ENCODE results near the gene GP1BB. TPM values are rescaled to one million over a fixed set of nuclear protein-coding genes. Genes with fewer than 3 reads are reported as not detected.

The GP1BB gene
- polyA plus RNA-seq, 1 donor from 2014 or later = 2.0 TPM

GRCh38 chr22:19705181-19705934 lies 18.0 kb upstream of the GP1BB start:
- no peak overlapping the region for H3K27ac Mint-ChIP-seq
- H3K4me3 Mint-ChIP-seq = no peak overlapping the region
- peaks cover 16% of the 10 kb centered on the region for H3K27me3 Mint-ChIP-seq
- no peaks in the 10 kb centered on the region for H3K4me1 Mint-ChIP-seq
- H3K36me3 Mint-ChIP-seq = no peaks in the 10 kb centered on the region
- H3K9me3 Mint-ChIP-seq = no peaks in the 10 kb centered on the region

- H3K36me3 Mint-ChIP-seq = no peaks in the 10 kb centered on the region
- no peaks in the 10 kb centered on the region for H3K9me3 Mint-ChIP-seq
- H3K27me3 Mint-ChIP-seq = peaks cover 15% of the 10 kb centered on the region
- H3K4me3 Mint-ChIP-seq = no peak overlapping the region
- no peaks in the 10 kb centered on the region for H3K4me1 Mint-ChIP-seq
- H3K27ac Mint-ChIP-seq = no peak overlapping the region
Observed at GRCh38 chr22:19706661-19707151, 16.6 kb upstream of the GP1BB start.

GRCh38 chr22:19707347-19708290 lies 15.7 kb upstream of the GP1BB start:
- no peaks in the 10 kb centered on the region for H3K4me1 Mint-ChIP-seq
- no peak overlapping the region for H3K27ac Mint-ChIP-seq
- no peaks in the 10 kb centered on the region for H3K9me3 Mint-ChIP-seq
- H3K4me3 Mint-ChIP-seq = no peak overlapping the region
- H3K36me3 Mint-ChIP-seq = no peaks in the 10 kb centered on the region
- peaks cover 12% of the 10 kb centered on the region for H3K27me3 Mint-ChIP-seq

DNA sequence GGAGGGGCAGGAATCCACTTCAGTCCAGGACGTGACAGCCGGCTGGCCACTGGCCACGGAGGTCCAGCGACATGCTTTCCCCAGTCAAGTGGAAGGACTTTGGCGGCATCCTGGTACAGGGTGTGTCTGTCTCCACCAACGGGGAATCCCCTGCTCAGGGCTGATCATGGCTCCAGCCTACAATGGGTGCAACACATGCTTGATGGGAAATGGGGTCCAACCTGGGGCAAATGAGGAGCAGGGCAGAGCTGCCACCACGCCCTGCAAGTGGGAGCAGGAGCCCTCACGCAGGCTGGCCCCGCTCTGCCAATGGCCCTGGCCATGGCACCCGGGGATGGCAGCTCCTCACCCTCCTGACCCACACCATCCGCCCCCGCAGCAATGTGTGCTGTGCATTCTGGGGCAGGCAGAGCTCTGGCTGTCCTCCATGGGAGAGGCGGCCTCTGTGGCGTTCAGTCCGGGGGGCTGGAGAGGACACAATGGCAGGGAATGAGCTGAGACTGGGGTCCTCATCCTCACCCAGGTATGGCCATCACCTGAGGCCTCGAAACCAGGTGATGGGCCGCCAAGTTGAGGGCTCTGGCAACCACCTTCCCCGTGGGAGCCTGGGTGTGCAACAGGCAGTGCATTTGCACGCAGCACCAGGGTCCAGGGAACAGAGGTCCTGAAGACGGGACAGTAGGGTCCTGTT lies 14.9 kb upstream of the GP1BB start:
- Mint-ChIP-seq H3K27me3 (peaks cover 17% of the 10 kb centered on the region), H3K4me1 (no peaks in the 10 kb centered on the region), H3K9me3 (no peaks in the 10 kb centered on the region), H3K36me3 (no peaks in the 10 kb centered on the region), H3K4me3 (no peak overlapping the region), H3K27ac (no peak overlapping the region)

DNA sequence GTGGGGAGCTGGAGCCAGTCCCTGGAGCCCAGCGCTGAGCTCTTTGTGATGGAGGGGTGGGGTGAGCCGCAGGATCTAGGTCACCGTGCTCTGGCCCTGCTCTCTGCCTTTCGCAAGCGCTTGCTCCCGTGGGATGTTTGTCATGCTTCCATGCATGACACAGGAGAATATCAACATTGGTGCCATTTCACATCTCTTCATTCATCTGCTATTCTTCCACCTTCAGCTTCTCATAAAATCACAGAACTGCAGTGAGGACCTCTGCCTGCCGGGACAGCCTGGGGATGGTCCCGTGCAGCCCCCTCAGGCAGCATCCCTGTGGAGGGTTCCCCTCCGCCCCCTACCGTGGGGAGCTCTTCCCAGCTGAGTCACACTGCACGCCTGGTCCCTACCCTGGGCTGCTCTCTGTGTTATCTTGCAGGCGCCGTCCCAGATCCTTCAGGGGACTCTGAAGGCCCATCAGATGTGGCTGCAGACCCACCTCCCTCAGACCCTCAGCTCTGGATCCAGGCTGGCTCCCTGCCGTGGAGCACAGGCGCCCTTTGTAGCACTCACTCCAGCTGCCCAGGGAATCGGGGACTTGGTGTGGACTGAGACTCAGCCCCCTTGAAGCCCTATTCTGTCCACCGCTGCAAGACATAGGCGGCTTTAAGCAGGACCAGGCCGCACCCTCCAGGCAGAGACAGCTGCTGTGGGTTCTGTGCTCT lies 14.1 kb upstream of the GP1BB start:
- H3K27ac Mint-ChIP-seq = no peak overlapping the region
- H3K9me3 Mint-ChIP-seq = no peaks in the 10 kb centered on the region
- no peaks in the 10 kb centered on the region for H3K4me1 Mint-ChIP-seq
- no peaks in the 10 kb centered on the region for H3K36me3 Mint-ChIP-seq
- no peak overlapping the region for H3K4me3 Mint-ChIP-seq
- peaks cover 19% of the 10 kb centered on the region for H3K27me3 Mint-ChIP-seq

- Mint-ChIP-seq H3K4me1 (no peaks in the 10 kb centered on the region), H3K4me3 (no peak overlapping the region), H3K27me3 (peaks cover 22% of the 10 kb centered on the region), H3K36me3 (no peaks in the 10 kb centered on the region), H3K27ac (no peak overlapping the region), H3K9me3 (no peaks in the 10 kb centered on the region)
Observed at GRCh38 chr22:19710020-19710768, 13.1 kb upstream of the GP1BB start.

- no peaks in the 10 kb centered on the region for H3K9me3 Mint-ChIP-seq
- no peaks in the 10 kb centered on the region for H3K4me1 Mint-ChIP-seq
- no peak overlapping the region for H3K27ac Mint-ChIP-seq
- H3K27me3 Mint-ChIP-seq = peaks cover 23% of the 10 kb centered on the region
- no peaks in the 10 kb centered on the region for H3K36me3 Mint-ChIP-seq
- H3K4me3 Mint-ChIP-seq = no peak overlapping the region
Observed at GRCh38 chr22:19710769-19711106, 12.6 kb upstream of the GP1BB start.

GRCh38 chr22:19713245-19713644 lies 10.1 kb upstream of the GP1BB start:
- Mint-ChIP-seq H3K27ac (peak overlapping the region in 1 of 3 donors; percentile 53), H3K4me1 (peaks cover 0 to 2% (median 0%) of the 10 kb centered on the region in 3 donors), H3K4me3 (peak overlapping the region; percentile 55 to 91 (median 69)), H3K36me3 (no peaks in the 10 kb centered on the region), H3K9me3 (peaks cover 0 to 1% (median 0%) of the 10 kb centered on the region in 3 donors), H3K27me3 (peaks cover 31% of the 10 kb centered on the region)

DNA sequence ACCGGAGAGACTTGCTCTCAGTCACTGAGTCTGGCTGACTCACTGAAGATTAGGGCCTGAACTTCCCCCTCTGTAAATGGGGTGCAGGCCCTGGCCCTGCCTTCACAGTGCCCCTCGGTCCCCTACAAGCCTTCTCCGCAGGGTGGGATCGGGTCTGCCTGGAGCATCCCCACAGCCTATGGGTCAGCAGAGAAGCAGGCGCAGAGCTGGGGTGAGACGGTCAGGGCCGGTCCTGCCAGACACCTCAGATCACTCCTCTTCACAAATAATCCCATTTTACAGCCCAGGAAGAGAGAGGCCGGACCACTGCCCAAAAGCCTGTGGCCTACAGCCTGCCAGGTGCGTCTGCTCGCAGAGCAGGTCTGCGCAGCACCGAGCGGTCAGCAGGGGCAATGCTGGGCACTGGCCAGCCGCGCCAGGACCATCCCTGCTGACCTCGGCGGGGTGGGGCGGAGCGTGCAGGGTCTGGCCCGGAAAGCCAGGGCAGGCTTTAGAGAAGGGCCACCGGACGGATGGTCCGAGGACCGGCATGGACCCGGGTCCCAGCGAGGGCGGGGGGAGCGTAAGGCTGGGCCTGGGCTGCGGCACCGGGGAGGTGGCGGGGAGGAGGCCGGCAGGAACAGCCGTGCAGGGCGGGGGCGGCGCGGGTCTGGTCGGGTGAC lies 9.6 kb upstream of the GP1BB start:
- peak overlapping the region; percentile 55 to 91 (median 68) for H3K4me3 Mint-ChIP-seq
- H3K27ac Mint-ChIP-seq = peak overlapping the region in 1 of 3 donors; percentile 53
- no peaks in the 10 kb centered on the region for H3K36me3 Mint-ChIP-seq
- H3K27me3 Mint-ChIP-seq = peaks cover 31% of the 10 kb centered on the region
- peaks cover 0 to 2% (median 0%) of the 10 kb centered on the region in 3 donors for H3K4me1 Mint-ChIP-seq
- H3K9me3 Mint-ChIP-seq = peaks cover 0 to 1% (median 0%) of the 10 kb centered on the region in 3 donors

DNA sequence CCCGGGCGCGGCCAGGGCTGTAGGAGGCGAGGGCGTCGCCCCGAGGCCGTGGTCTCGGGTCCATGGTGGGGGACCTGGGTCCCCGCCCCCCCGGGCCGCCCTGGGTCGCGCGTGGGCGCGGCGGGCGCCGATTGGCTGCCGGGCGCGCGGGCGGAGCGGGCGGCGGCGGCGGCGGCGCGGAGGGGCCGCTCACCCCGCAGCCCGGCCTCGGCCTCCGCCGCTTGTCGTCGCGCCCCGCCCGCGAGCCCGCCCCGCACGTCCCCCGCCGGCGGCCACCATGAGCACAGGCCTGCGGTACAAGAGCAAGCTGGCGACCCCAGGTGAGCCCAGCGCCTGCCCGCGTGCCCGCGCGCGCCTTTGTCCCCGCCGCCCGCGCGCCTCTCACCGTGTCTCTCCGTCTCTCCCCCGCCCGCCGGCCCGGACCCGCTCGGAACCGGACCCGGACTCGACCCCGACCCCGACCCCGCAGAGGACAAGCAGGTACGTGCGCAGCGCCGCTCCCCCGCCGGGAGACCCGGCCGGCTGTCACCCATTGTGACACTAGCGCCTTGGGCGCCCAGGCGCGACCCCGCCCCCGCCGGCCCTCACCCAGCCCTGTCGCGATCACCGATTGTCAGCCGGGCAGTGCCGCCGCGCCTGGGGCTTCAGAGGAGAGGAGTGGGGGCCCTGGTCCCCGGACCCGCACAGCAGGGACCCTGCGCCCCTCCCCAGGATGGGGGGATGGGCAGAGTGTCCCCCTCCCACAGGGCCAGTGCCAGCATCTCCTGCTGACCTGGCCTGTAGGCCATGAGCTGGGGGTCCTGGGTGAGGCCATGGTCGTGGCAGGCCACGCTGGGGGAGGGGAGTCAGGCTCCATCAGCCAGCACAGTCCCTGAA lies 8.8 kb upstream of the GP1BB start, which contains the start of gene SEPTIN5:
SEPTIN5 (plus strand) TSS at position 192 of the 876 bp plus-strand sequence; CDS start at position 278, 86 bp downstream.
- H3K27me3 Mint-ChIP-seq = peaks cover 32% of the 10 kb centered on the region
- H3K36me3 Mint-ChIP-seq = no peaks in the 10 kb centered on the region
- H3K4me3 Mint-ChIP-seq = peak within 1 kb of the TSS; percentile 60 to 91 (median 74)
- H3K4me1 Mint-ChIP-seq = peaks cover 0 to 5% (median 4%) of the 10 kb centered on the region in 3 donors
- peak within 1 kb of the TSS in 1 of 3 donors; percentile 53 for H3K27ac Mint-ChIP-seq
- H3K9me3 Mint-ChIP-seq = peaks cover 0 to 1% (median 0%) of the 10 kb centered on the region in 3 donors

GRCh38 chr22:19715188-19715930 lies 8.0 kb upstream of the GP1BB start:
- Mint-ChIP-seq H3K27ac (no peak overlapping the region), H3K36me3 (no peaks in the 10 kb centered on the region), H3K4me1 (peaks cover 0 to 5% (median 4%) of the 10 kb centered on the region in 3 donors), H3K9me3 (peaks cover 0 to 1% (median 0%) of the 10 kb centered on the region in 3 donors), H3K27me3 (peaks cover 40% of the 10 kb centered on the region), H3K4me3 (peak overlapping the region in 3 of 4 donors; percentile 28 to 74 (median 70))

Data from IgD-negative memory B cell (primary cell).